Measurements from ENCODE around the gene SAFB.
"Not testable (repeated sequence)": the region's sequence is repeated elsewhere in the genome, so short reads cannot be mapped to it uniquely, and the experiment has no call there.

SAFB gene

GRCh38 chr19:5688262-5688881 lies 65.5 kb downstream of the SAFB start:
- not testable (repeated sequence) for DNase-seq

GRCh38 chr19:5690125-5690954 lies 67.5 kb downstream of the SAFB start, which contains the start of gene RPL36:
TSS of gene RPL36 (plus strand) at chr19:5690295. CDS start at chr19:5690508, 213 bp downstream.
- peak; percentile 96 for DNase-seq

- DNase-seq: peak; percentile 70
These were observed 68.3 kb downstream of the SAFB start for GRCh38 chr19:5690955-5691821.

GRCh38 chr19:5691822-5692722 lies 69.2 kb downstream of the SAFB start:
- DNase-seq: peak; percentile 13

- no peak for DNase-seq
These were observed 69.9 kb downstream of the SAFB start for GRCh38 chr19:5692723-5693194.

- DNase-seq: no peak
These were observed 70.6 kb downstream of the SAFB start for GRCh38 chr19:5693195-5694166.

GRCh38 chr19:5694167-5694955 lies 71.5 kb downstream of the SAFB start:
- DNase-seq: no peak

- no peak for DNase-seq
These were observed 72.2 kb downstream of the SAFB start for GRCh38 chr19:5694956-5695648.

GRCh38 chr19:5695649-5696195 lies 72.8 kb downstream of the SAFB start:
- DNase-seq: no peak

GRCh38 chr19:5696196-5697021 lies 73.5 kb downstream of the SAFB start:
- no peak for DNase-seq

GRCh38 chr19:5697022-5697889 lies 74.4 kb downstream of the SAFB start:
- no peak for DNase-seq

GRCh38 chr19:5697890-5698634 lies 75.2 kb downstream of the SAFB start:
- DNase-seq: no peak

- no peak for DNase-seq
These were observed 75.9 kb downstream of the SAFB start for GRCh38 chr19:5698635-5699422.

GRCh38 chr19:5700455-5701092 lies 77.7 kb downstream of the SAFB start:
- DNase-seq: no peak

- DNase-seq: not testable (repeated sequence)
These were observed 79.1 kb downstream of the SAFB start for GRCh38 chr19:5702053-5702410.
